Measurements from ENCODE around the gene DRGX.

Gene DRGX

DNA sequence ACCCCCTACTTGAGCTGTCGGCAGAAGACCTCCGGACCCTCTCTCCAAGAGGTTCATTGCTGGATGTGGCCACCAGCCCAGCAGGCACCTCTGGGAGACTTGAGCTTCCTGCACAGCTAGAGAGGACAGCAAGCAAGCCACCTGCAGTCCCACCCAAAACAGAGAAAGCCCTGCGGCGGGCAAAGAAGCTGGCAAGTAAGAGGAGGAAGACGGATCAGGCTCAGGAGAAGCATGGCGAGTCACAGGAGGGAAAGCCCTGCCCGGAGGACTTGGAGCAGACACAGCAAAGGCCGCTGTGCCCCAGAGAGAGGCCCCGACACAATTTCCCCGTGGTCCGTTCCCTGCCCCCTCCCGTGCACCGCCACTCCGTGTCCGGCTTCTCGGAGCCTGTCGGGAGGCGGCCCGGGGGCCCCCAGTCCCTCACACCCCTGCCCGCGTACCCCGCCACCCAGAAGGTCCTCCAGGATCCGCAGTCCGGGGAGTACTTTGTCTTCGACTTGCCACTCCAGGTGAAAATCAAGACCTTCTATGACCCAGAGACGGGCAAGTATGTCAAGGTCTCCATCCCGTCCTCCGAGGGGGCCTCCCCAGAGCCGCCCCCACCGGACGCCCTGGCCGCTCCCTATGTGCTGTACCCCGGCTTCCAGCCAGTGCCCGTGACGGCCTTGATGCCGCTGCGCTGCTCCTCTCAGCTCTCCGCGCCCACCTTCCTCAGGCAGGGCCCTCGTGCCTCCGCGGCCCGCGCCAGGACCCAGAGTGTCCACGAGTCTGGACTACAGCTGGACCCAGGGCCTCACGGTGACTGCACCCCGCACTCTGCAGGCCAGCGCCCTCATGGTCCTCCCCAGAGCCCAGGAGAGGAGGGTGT lies 69.7 kb downstream of the DRGX start:
- TF ChIP-seq, protein P1, sequence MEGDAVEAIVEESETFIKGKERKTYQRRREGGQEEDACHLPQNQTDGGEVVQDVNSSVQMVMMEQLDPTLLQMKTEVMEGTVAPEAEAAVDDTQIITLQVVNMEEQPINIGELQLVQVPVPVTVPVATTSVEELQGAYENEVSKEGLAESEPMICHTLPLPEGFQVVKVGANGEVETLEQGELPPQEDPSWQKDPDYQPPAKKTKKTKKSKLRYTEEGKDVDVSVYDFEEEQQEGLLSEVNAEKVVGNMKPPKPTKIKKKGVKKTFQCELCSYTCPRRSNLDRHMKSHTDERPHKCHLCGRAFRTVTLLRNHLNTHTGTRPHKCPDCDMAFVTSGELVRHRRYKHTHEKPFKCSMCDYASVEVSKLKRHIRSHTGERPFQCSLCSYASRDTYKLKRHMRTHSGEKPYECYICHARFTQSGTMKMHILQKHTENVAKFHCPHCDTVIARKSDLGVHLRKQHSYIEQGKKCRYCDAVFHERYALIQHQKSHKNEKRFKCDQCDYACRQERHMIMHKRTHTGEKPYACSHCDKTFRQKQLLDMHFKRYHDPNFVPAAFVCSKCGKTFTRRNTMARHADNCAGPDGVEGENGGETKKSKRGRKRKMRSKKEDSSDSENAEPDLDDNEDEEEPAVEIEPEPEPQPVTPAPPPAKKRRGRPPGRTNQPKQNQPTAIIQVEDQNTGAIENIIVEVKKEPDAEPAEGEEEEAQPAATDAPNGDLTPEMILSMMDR (conservative IDR thresholded peaks at IDR 0.05; ENCODE audit: low read depth, low read length) = no peak
- no peak overlapping the region for H3K4me3 ChIP-seq (ENCODE audit: low read length)
- DNase-seq (ENCODE audit: low read depth) = no peak

- TF ChIP-seq, protein P1 (conservative IDR thresholded peaks at IDR 0.05; ENCODE audit: low read depth, low read length) = no peak
- no peak overlapping the region for H3K4me3 ChIP-seq (ENCODE audit: low read length)
- no peak for DNase-seq (ENCODE audit: low read depth)
Observed at GRCh38 chr10:49325131-49325915, 70.6 kb downstream of the DRGX start.

DNA sequence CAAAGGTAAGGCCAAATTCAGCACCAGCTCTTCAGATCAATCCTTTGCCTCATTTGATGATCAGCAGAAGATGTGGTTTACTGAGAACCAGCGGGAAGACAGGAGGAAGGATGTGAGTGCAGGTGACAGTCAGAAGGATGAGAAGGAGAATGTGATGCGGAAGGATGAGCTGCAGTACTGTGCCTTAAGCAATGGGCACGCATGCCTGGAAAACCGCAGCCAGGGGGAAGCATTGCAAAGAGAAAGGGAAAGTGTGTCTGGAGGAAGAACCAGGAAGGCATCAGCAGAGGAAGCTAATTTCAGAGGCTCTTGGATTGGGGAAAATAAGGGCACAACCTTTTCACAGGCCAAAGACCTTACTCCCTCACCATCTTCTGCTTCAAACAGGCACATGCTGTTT lies 71.2 kb downstream of the DRGX start:
- DNase-seq (ENCODE audit: low read depth) = no peak
- TF ChIP-seq, protein P1 (conservative IDR thresholded peaks at IDR 0.05; ENCODE audit: low read depth, low read length) = peak; percentile 51
- H3K4me3 ChIP-seq (ENCODE audit: low read length) = no peak overlapping the region

GRCh38 chr10:49323896-49324270 lies 72.0 kb downstream of the DRGX start:
- TF ChIP-seq, protein P1 (conservative IDR thresholded peaks at IDR 0.05; ENCODE audit: low read depth, low read length) = no peak
- DNase-seq (ENCODE audit: low read depth) = no peak
- no peak overlapping the region for H3K4me3 ChIP-seq (ENCODE audit: low read length)

DNA sequence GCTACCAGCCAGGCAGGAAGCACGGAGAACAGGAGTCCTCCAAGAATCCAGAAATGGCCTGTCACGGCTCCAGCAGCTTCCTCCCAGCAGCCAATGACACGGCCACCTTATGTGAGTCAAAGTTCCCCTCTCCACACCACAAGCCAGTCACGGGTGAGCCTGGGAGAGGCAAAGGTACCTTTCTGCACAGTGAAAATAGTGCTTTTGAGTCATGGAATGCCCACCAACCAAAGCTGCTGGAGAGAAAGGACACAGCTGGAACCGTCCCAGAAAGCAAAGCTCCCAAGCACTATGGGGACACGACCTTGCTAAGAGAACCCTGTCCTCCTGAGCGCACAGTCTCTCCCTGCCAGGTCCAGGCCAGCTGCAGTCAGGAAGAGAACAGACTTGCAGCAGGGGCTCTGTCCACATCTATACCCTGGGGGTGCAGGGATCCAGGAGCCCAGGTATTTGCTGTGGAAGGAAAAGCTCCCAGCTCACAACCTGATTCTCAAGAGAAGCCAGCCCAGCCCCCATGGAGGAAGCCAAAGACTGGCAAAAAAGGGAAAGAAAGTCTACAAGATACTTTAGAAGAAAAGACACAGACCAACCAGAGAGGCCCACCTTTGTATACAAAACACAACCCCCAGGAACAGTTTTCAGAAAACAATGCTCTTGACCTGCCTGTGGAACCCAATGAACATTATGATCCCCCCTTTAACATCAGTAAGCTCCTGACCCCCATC lies 72.6 kb downstream of the DRGX start:
- no peak for DNase-seq (ENCODE audit: low read depth)
- TF ChIP-seq, protein P1 (conservative IDR thresholded peaks at IDR 0.05; ENCODE audit: low read depth, low read length) = no peak
- H3K4me3 ChIP-seq (ENCODE audit: low read length) = no peak overlapping the region

GRCh38 chr10:49322371-49323170 lies 73.3 kb downstream of the DRGX start:
- no peak for DNase-seq (ENCODE audit: low read depth)
- H3K4me3 ChIP-seq (ENCODE audit: low read length) = no peak overlapping the region
- TF ChIP-seq, protein P1 (conservative IDR thresholded peaks at IDR 0.05; ENCODE audit: low read depth, low read length) = no peak
